IMR-90 (cell line): ENCODE data around the gene GPHA2. TPM values are rescaled to one million over a fixed set of nuclear protein-coding genes. Genes with fewer than 3 reads are reported as not detected.

ENCODE experiments used
- ATAC-seq: fragments of 200-7000 bp; cut with Tn5 transposase; 2 replicates; pipeline ENCODE4 v1.9.1; 2020; ENCODE audit warnings: low read depth, mild to moderate bottlenecking, moderate library complexity
- BruUV-seq: library from RNA; stranded (reverse); fragments of 400-500 nt; replicated peaks from 2 replicates; lab custom pipeline; 2021; lab: Mats Ljungman, UMichigan
- CTCF ChIA-PET: fragments of 300-600 bp; formaldehyde crosslinking; extraction: SDS; loops from one replicate; lab custom pipeline; 2021; ENCODE audit warnings: antibody characterized with exemption; lab: Yijun Ruan, JAX
- POLR2A ChIA-PET: fragments of 300-600 bp; sonication (Branson Sonifier 250); formaldehyde crosslinking; loops from one replicate; lab custom pipeline; 2022; ENCODE audit warnings: antibody characterized with exemption; ENCODE audit not compliant: unreplicated experiment; lab: Charles Lee
- DNase-seq: peaks from one replicate; pipeline ENCODE4 v3.0.0; 2013
- H2AFZ ChIP-seq: replicated peaks from 2 replicates; pipeline ENCODE3; 2013; ENCODE audit warnings: low read length, mild to moderate bottlenecking; ENCODE audit not compliant: poor library complexity
- H2AK5ac ChIP-seq: 2 replicates; pipeline ENCODE4 v1.6.1; 2013; ENCODE audit warnings: low read depth, low read length, inconsistent platforms
- H2AK9ac ChIP-seq: replicated peaks from 2 replicates; pipeline ENCODE3; 2013; ENCODE audit warnings: mild to moderate bottlenecking, low read depth, low read length, moderate library complexity; ENCODE audit not compliant: poor library complexity
- H2BK120ac ChIP-seq: 2 replicates; pipeline ENCODE4 v1.6.1; 2013; ENCODE audit warnings: low read depth, low read length, inconsistent platforms
- H2BK15ac ChIP-seq: 3 replicates; pipeline ENCODE4 v1.6.1; 2013; ENCODE audit warnings: low read depth, low read length, inconsistent platforms
- H2BK20ac ChIP-seq: 2 replicates; pipeline ENCODE4 v1.6.1; 2013; ENCODE audit warnings: low read depth, mild to moderate bottlenecking, inconsistent platforms, low read length, moderate library complexity
- H2BK5ac ChIP-seq: 2 replicates; pipeline ENCODE4 v1.6.1; 2013; ENCODE audit warnings: mild to moderate bottlenecking, low read depth, low read length, inconsistent platforms; ENCODE audit not compliant: poor library complexity, severe bottlenecking
- H3K14ac ChIP-seq: replicated peaks from 2 replicates; pipeline ENCODE4 v1.6.1; 2013; ENCODE audit warnings: low read depth, low read length, inconsistent platforms
- H3K18ac ChIP-seq: 2 replicates; pipeline ENCODE4 v1.6.1; 2013; ENCODE audit warnings: low read depth, low read length, control low read depth
- H3K23ac ChIP-seq: 2 replicates; pipeline ENCODE4 v1.6.1; 2013; ENCODE audit warnings: low read depth, low read length, inconsistent platforms
- H3K27ac ChIP-seq: 2 replicates; pipeline ENCODE4 v1.5.1; 2013; ENCODE audit warnings: mild to moderate bottlenecking, control low read depth, low read length; ENCODE audit not compliant: insufficient read depth
- H3K27me3 ChIP-seq: 2 replicates; pipeline ENCODE4 v1.6.1; 2013; ENCODE audit warnings: low read length; ENCODE audit not compliant: control insufficient read depth, insufficient read depth
- H3K36me3 ChIP-seq: 2 replicates; pipeline ENCODE4 v1.6.1; 2013; ENCODE audit warnings: low read length, mixed read lengths; ENCODE audit not compliant: control insufficient read depth, insufficient read depth
- H3K4ac ChIP-seq: 2 replicates; pipeline ENCODE4 v1.6.1; 2013; ENCODE audit warnings: low read depth, low read length, inconsistent platforms
- H3K4me1 ChIP-seq: 2 replicates; pipeline ENCODE4 v1.6.1; 2013; ENCODE audit warnings: low read length, mixed read lengths; ENCODE audit not compliant: control insufficient read depth, insufficient read depth
- H3K4me2 ChIP-seq: 2 replicates; pipeline ENCODE4 v1.6.1; 2013; ENCODE audit warnings: low read depth, mild to moderate bottlenecking, control low read depth, low read length, moderate library complexity
- H3K4me3 ChIP-seq: 2 replicates; pipeline ENCODE4 v1.5.1; 2013; ENCODE audit warnings: low read depth, mild to moderate bottlenecking, control low read depth, low read length, moderate library complexity; ENCODE audit not compliant: insufficient read depth
- H3K56ac ChIP-seq: 2 replicates; pipeline ENCODE4 v1.6.1; 2013; ENCODE audit warnings: low read length, inconsistent platforms; ENCODE audit not compliant: insufficient read depth; ENCODE audit errors: extremely low read depth
- H3K79me1 ChIP-seq, 2 experiments: 2 replicates each; pipeline ENCODE4 v1.6.1; 2013; ENCODE audit warnings: low read length in 2 of 2, inconsistent platforms in 1 of 2, low read depth in 1 of 2
- H3K9ac ChIP-seq: 2 replicates; pipeline ENCODE4 v1.6.1; 2013; ENCODE audit warnings: low read depth, low read length, control low read depth
- H3K9me1 ChIP-seq: 2 replicates; pipeline ENCODE4 v1.6.1; 2013; ENCODE audit warnings: low read length, inconsistent platforms; ENCODE audit not compliant: insufficient read depth
- H3K9me3 ChIP-seq: 2 replicates; pipeline ENCODE4 v1.6.1; 2013; ENCODE audit warnings: low read length; ENCODE audit not compliant: control insufficient read depth, insufficient read depth
- H4K20me1 ChIP-seq: 2 replicates; pipeline ENCODE4 v1.6.1; 2013; ENCODE audit warnings: low read length, inconsistent platforms; ENCODE audit not compliant: insufficient read depth
- H4K5ac ChIP-seq: 2 replicates; pipeline ENCODE4 v1.6.1; 2013; ENCODE audit warnings: mild to moderate bottlenecking, low read depth, low read length, control low read depth
- H4K8ac ChIP-seq, 2 experiments: 2 replicates each; pipeline ENCODE4 v1.6.1; 2013; ENCODE audit warnings: low read depth in 2 of 2, low read length in 2 of 2, control low read depth in 1 of 2, inconsistent platforms in 1 of 2
- H4K91ac ChIP-seq: 2 replicates; pipeline ENCODE4 v1.6.1; 2013; ENCODE audit warnings: low read depth, low read length, inconsistent platforms; ENCODE audit not compliant: insufficient read depth
- BHLHE40 ChIP-seq: fragments of 150-350 bp; IDR thresholded peaks from 2 replicates; pipeline ENCODE4 v1.6.1; 2016; ENCODE audit warnings: mild to moderate bottlenecking, low read depth, low read length
- CEBPB ChIP-seq: IDR thresholded peaks from 2 replicates; pipeline ENCODE4 v1.6.1; 2012; ENCODE audit warnings: low read depth, low read length, improper control_type of control experiment
- CHD1 ChIP-seq: IDR thresholded peaks from 2 replicates; pipeline ENCODE4 v1.6.1; 2012; ENCODE audit warnings: low read depth, low read length, improper control_type of control experiment
- FOS ChIP-seq: fragments of 150-350 bp; IDR thresholded peaks from 2 replicates; pipeline ENCODE4 v1.6.1; 2016; ENCODE audit warnings: low read depth, low read length
- MAFK ChIP-seq: IDR thresholded peaks from 2 replicates; pipeline ENCODE4 v1.6.1; 2012; ENCODE audit warnings: low read depth, low read length, improper control_type of control experiment
- MAZ ChIP-seq: IDR thresholded peaks from 2 replicates; pipeline ENCODE4 v1.6.1; 2012; ENCODE audit warnings: low read depth, mild to moderate bottlenecking, low read length, improper control_type of control experiment, moderate library complexity, borderline replicate concordance
- MXI1 ChIP-seq: IDR thresholded peaks from 2 replicates; pipeline ENCODE4 v1.6.1; 2012; ENCODE audit warnings: low read depth, mild to moderate bottlenecking, low read length, moderate library complexity, borderline replicate concordance
- NFE2L2 ChIP-seq: fragments of 150-350 bp; IDR thresholded peaks from 2 replicates; pipeline ENCODE4 v1.6.1; 2016; ENCODE audit warnings: low read depth, mild to moderate bottlenecking, low read length
- POLR2A ChIP-seq: IDR thresholded peaks from 2 replicates; pipeline ENCODE4 v1.6.1; 2012; ENCODE audit warnings: mild to moderate bottlenecking, low read depth, low read length
- RAD21 ChIP-seq: IDR thresholded peaks from 2 replicates; pipeline ENCODE4 v1.6.1; 2012; ENCODE audit warnings: low read length, improper control_type of control experiment
- RCOR1 ChIP-seq: IDR thresholded peaks from 2 replicates; pipeline ENCODE4 v1.6.1; 2012; ENCODE audit warnings: mild to moderate bottlenecking, low read length, improper control_type of control experiment; ENCODE audit not compliant: insufficient replicate concordance
- RFX5 ChIP-seq: IDR thresholded peaks from 2 replicates; pipeline ENCODE4 v1.8.0; 2012; ENCODE audit warnings: low read depth, mild to moderate bottlenecking, low read length, moderate library complexity
- SMC3 ChIP-seq: fragments of 150-350 bp; IDR thresholded peaks from 2 replicates; pipeline ENCODE4 v1.6.1; 2016; ENCODE audit warnings: low read depth, mild to moderate bottlenecking, antibody characterized with exemption, low read length, moderate library complexity
- WGBS, 2 experiments: methylation state at CpG; one replicate each; pipeline versions ENCODE4 v1.1.5 to v1.1.7; 2013; ENCODE audit warnings: missing lambda C conversion rate in 2 of 2; ENCODE audit not compliant: insufficient read length in 1 of 2; ENCODE audit errors: extremely low coverage in 2 of 2; 5-methylcytosine and 5-hydroxymethylcytosine counted together
- dilution Hi-C: fragments of 300-500 bp; cut with HindIII; formaldehyde crosslinking; loops from one replicate; pipeline ENCODE4 v1.14.3; 2018; ENCODE audit warnings: low sequenced_read_pairs; ENCODE audit not compliant: unreplicated experiment
- in situ Hi-C: fragments of 300-500 bp; cut with MboI; formaldehyde crosslinking; loops from 3 replicates; pipeline ENCODE4 v1.14.3; 2019; ENCODE audit warnings: low sequenced_read_pairs, inconsistent platforms, mixed read lengths
- intact Hi-C: fragments of 100-400 bp; cut with micrococcal nuclease; formaldehyde crosslinking; loops from 2 replicates; pipeline ENCODE4 v1.10.0; 2022
- polyA plus RNA-seq, 3 experiments: library from polyadenylated mRNA; depleted of rRNA; stranded (reverse); fragments of >200 nt; gene quantifications; 2 replicates each; pipeline ENCODE4 v1.2.3, GENCODE V29; 2012; ENCODE audit warnings: low replicate concordance in 1 of 3
- total RNA-seq: library from RNA; depleted of rRNA; stranded (reverse); fragments of >200 nt; gene quantifications from 2 replicates; pipeline ENCODE4 v1.2.3, GENCODE V29; 2012
- TF ChIP-seq, protein P1 (sequence below): conservative IDR thresholded peaks from 2 replicates; pipeline ENCODE4 v1.5.1; 2012; ENCODE audit warnings: mild to moderate bottlenecking, low read depth, low read length, improper control_type of control experiment
- TF ChIP-seq, protein P2 (sequence below): fragments of 150-350 bp; IDR thresholded peaks from 2 replicates; pipeline ENCODE4 v1.6.1; 2016; ENCODE audit warnings: low read depth, mild to moderate bottlenecking, low read length, moderate library complexity, borderline replicate concordance
- TF ChIP-seq, protein P3 (sequence below): fragments of 150-350 bp; IDR thresholded peaks from 2 replicates; pipeline ENCODE4 v1.6.1; 2017; ENCODE audit warnings: mild to moderate bottlenecking, antibody characterized with exemption, low read length, low read depth

GPHA2 gene
- total and polyA plus RNA-seq, 2 of the 4 experiments (the other 2 are of a cell fraction) = not detected

- H3K56ac ChIP-seq = no peak overlapping the region
- ATAC-seq = no peak
- CTCF ChIA-PET = no interaction called here
- H2BK120ac ChIP-seq = no peak overlapping the region
- H2BK20ac ChIP-seq = no peak overlapping the region
- TF ChIP-seq NFE2L2 (no peak), MAFK (no peak), BHLHE40 (no peak), RCOR1 (no peak), RFX5 (no peak), RAD21 (no peak), CHD1 (no peak), CEBPB (no peak), MAZ (no peak), FOS (no peak), MXI1 (no peak), SMC3 (no peak), POLR2A (no peak)
- TF ChIP-seq, protein P1, sequence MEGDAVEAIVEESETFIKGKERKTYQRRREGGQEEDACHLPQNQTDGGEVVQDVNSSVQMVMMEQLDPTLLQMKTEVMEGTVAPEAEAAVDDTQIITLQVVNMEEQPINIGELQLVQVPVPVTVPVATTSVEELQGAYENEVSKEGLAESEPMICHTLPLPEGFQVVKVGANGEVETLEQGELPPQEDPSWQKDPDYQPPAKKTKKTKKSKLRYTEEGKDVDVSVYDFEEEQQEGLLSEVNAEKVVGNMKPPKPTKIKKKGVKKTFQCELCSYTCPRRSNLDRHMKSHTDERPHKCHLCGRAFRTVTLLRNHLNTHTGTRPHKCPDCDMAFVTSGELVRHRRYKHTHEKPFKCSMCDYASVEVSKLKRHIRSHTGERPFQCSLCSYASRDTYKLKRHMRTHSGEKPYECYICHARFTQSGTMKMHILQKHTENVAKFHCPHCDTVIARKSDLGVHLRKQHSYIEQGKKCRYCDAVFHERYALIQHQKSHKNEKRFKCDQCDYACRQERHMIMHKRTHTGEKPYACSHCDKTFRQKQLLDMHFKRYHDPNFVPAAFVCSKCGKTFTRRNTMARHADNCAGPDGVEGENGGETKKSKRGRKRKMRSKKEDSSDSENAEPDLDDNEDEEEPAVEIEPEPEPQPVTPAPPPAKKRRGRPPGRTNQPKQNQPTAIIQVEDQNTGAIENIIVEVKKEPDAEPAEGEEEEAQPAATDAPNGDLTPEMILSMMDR = no peak
- TF ChIP-seq, protein P2, sequence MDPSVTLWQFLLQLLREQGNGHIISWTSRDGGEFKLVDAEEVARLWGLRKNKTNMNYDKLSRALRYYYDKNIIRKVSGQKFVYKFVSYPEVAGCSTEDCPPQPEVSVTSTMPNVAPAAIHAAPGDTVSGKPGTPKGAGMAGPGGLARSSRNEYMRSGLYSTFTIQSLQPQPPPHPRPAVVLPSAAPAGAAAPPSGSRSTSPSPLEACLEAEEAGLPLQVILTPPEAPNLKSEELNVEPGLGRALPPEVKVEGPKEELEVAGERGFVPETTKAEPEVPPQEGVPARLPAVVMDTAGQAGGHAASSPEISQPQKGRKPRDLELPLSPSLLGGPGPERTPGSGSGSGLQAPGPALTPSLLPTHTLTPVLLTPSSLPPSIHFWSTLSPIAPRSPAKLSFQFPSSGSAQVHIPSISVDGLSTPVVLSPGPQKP = no peak
- TF ChIP-seq, protein P3, sequence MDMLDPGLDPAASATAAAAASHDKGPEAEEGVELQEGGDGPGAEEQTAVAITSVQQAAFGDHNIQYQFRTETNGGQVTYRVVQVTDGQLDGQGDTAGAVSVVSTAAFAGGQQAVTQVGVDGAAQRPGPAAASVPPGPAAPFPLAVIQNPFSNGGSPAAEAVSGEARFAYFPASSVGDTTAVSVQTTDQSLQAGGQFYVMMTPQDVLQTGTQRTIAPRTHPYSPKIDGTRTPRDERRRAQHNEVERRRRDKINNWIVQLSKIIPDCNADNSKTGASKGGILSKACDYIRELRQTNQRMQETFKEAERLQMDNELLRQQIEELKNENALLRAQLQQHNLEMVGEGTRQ = no peak
- no peaks in the 10 kb centered on the region for H3K9me3 ChIP-seq
- no peak overlapping the region for H4K5ac ChIP-seq
- dilution Hi-C loops = no loop called here
- POLR2A ChIA-PET = no interaction called here
- BruUV-seq = no TSS peak
- H4K91ac ChIP-seq = no peak overlapping the region
- H2BK15ac ChIP-seq = no peak overlapping the region
- no peak overlapping the region for H3K4ac ChIP-seq
- no peak overlapping the region for H3K18ac ChIP-seq
- no CpG with 5 or more reads among the region's 7 CpGs for WGBS, 2 experiments
- H2AFZ ChIP-seq = no peak overlapping the region
- no peak overlapping the region for H2BK5ac ChIP-seq
- peak overlapping the region; percentile 69 for H3K27ac ChIP-seq
- DNase-seq = no peak
- no peak overlapping the region for H3K4me3 ChIP-seq
- intact Hi-C loops = loop anchor here (5.0 kb wide), 1 partner anchor 182 kb away; the partner anchor contains the start of gene VPS51
- in situ Hi-C loops = no loop called here
- no peaks in the 10 kb centered on the region for H3K27me3 ChIP-seq
- H3K9me1 ChIP-seq = no peaks in the 10 kb centered on the region
- H3K79me1 ChIP-seq = peaks cover 7 to 26% of the 10 kb centered on the region in 2 experiments
- no peaks in the 10 kb centered on the region; the same call in 1 of the 2 replicates for H4K20me1 ChIP-seq
- no peak overlapping the region for H3K14ac ChIP-seq
- peaks cover 7% of the 10 kb centered on the region for H3K4me1 ChIP-seq
- peak overlapping the region; percentile 80; the same call in 1 of the 2 replicates for H3K4me2 ChIP-seq
- peak overlapping the region; percentile 97 for H2AK9ac ChIP-seq
- H2AK5ac ChIP-seq = no peak overlapping the region
- no peak overlapping the region for H4K8ac ChIP-seq
- peaks cover 28% of the 10 kb centered on the region for H3K36me3 ChIP-seq
- H3K9ac ChIP-seq = no peak overlapping the region
- H3K23ac ChIP-seq = no peak overlapping the region
Measured at GRCh38 chr11:64915376-64915887, 20.3 kb downstream of the GPHA2 start.
